GM23338 (cell line): ENCODE measurements around the gene PRR35. TPM values are rescaled to one million over a fixed set of nuclear protein-coding genes. Genes with fewer than 3 reads are reported as not detected.

Source experiments
- ATAC-seq: fragments of 200-7000 bp; cut with Tn5 transposase; 3 replicates; pipeline ENCODE4 v1.9.1; 2020
- DNase-seq: peaks from one replicate; pipeline ENCODE4 v3.0.0-alpha.2; 2015; ENCODE audit warnings: low spot score
- H2AFZ ChIP-seq: fragments of 200-600 bp; sonication (generic); 2 replicates; pipeline ENCODE4 v1.8.0; 2016; ENCODE audit warnings: antibody characterized with exemption, mild to moderate bottlenecking, moderate library complexity
- H3F3A ChIP-seq: fragments of 200-600 bp; sonication (generic); replicated peaks from 2 replicates; pipeline ENCODE4 v1.8.0; 2017; ENCODE audit warnings: antibody characterized with exemption, mixed run types, low read depth
- H3K27ac ChIP-seq: fragments of 200-600 bp; sonication (generic); 2 replicates; pipeline ENCODE4 v1.6.1; 2016; ENCODE audit warnings: low read depth
- H3K27me3 ChIP-seq: fragments of 200-600 bp; sonication (generic); 2 replicates; pipeline ENCODE4 v1.8.0; 2016; ENCODE audit warnings: mild to moderate bottlenecking, mixed run types, moderate library complexity; ENCODE audit not compliant: insufficient read depth
- H3K36me3 ChIP-seq: fragments of 200-600 bp; sonication (generic); 2 replicates; pipeline ENCODE4 v1.8.0; 2016; ENCODE audit warnings: mild to moderate bottlenecking; ENCODE audit not compliant: insufficient read depth
- H3K4me1 ChIP-seq: fragments of 200-600 bp; sonication (generic); 2 replicates; pipeline ENCODE4 v1.8.0; 2016; ENCODE audit warnings: mild to moderate bottlenecking, moderate library complexity; ENCODE audit not compliant: insufficient read depth
- H3K4me2 ChIP-seq: fragments of 200-600 bp; sonication (generic); 2 replicates; pipeline ENCODE4 v1.7.1; 2017; ENCODE audit warnings: mixed run types
- H3K4me3 ChIP-seq: fragments of 200-600 bp; sonication (generic); 2 replicates; pipeline ENCODE4 v1.6.1; 2016; ENCODE audit warnings: mixed run types
- H3K79me2 ChIP-seq: fragments of 200-600 bp; sonication (generic); replicated peaks from 2 replicates; pipeline ENCODE4 v1.8.0; 2017; ENCODE audit warnings: mild to moderate bottlenecking; ENCODE audit not compliant: insufficient read depth
- H3K9me2 ChIP-seq: fragments of 200-600 bp; sonication (generic); 2 replicates; pipeline ENCODE4 v1.8.0; 2017; ENCODE audit not compliant: insufficient read depth
- H4K20me1 ChIP-seq: fragments of 200-600 bp; sonication (generic); replicated peaks from 2 replicates; pipeline ENCODE4 v1.8.0; 2017; ENCODE audit warnings: mild to moderate bottlenecking; ENCODE audit not compliant: insufficient read depth
- H3K27ac Mint-ChIP-seq: 2 replicates; pipeline ENCODE4 v1.8.0; 2020; ENCODE audit warnings: inconsistent platforms, mild to moderate bottlenecking, moderate library complexity, mixed read lengths
- H3K27me3 Mint-ChIP-seq: 3 replicates; pipeline ENCODE4 v1.8.0; 2022; ENCODE audit warnings: low read depth, mild to moderate bottlenecking, moderate library complexity, mixed read lengths, inconsistent platforms; ENCODE audit not compliant: insufficient read depth, poor library complexity
- H3K36me3 Mint-ChIP-seq: 3 replicates; pipeline ENCODE4 v1.8.0; 2021; ENCODE audit warnings: low read depth, mild to moderate bottlenecking, inconsistent platforms, moderate library complexity, mixed read lengths
- H3K4me1 Mint-ChIP-seq: 3 replicates; pipeline ENCODE4 v1.8.0; 2020; ENCODE audit warnings: mild to moderate bottlenecking, inconsistent platforms, mixed read lengths
- H3K4me3 Mint-ChIP-seq: 3 replicates; pipeline ENCODE4 v1.8.0; 2021; ENCODE audit warnings: moderate library complexity, mild to moderate bottlenecking, inconsistent platforms, mixed read lengths
- H3K9me3 Mint-ChIP-seq: 3 replicates; pipeline ENCODE4 v1.8.0; 2020; ENCODE audit warnings: moderate library complexity, mild to moderate bottlenecking, inconsistent platforms, mixed read lengths
- CREB1 ChIP-seq: fragments of 250-450 bp; sonication (Bioruptor Pico); IDR thresholded peaks from 2 replicates; pipeline ENCODE4 v1.5.0; 2020; ENCODE audit warnings: low read depth, mild to moderate bottlenecking, moderate library complexity
- EZH2 ChIP-seq: fragments of 200-600 bp; sonication (generic); IDR thresholded peaks from one replicate; pipeline ENCODE4 v1.8.0; 2017; ENCODE audit warnings: antibody characterized with exemption, mild to moderate bottlenecking, low read depth; ENCODE audit not compliant: unreplicated experiment
- EZH2phosphoT487 ChIP-seq: fragments of 200-600 bp; sonication (generic); IDR thresholded peaks from one replicate; pipeline ENCODE4 v1.8.1; 2018; ENCODE audit warnings: antibody characterized with exemption; ENCODE audit not compliant: unreplicated experiment
- JUNB ChIP-seq: IDR thresholded peaks from one replicate; pipeline ENCODE4 v1.6.1; 2016; ENCODE audit warnings: antibody characterized with exemption; ENCODE audit not compliant: unreplicated experiment
- NANOG ChIP-seq: IDR thresholded peaks from 2 replicates; pipeline ENCODE4 v1.6.1; 2016; ENCODE audit warnings: antibody characterized with exemption, borderline replicate concordance
- POLR2AphosphoS5 ChIP-seq: IDR thresholded peaks from 2 replicates; pipeline ENCODE4 v1.6.1; 2016; ENCODE audit warnings: antibody characterized with exemption, low read depth
- STAT1 ChIP-seq: IDR thresholded peaks from one replicate; pipeline ENCODE4 v1.6.1; 2016; ENCODE audit warnings: antibody characterized with exemption; ENCODE audit not compliant: unreplicated experiment
- ZNF114 ChIP-seq: fragments of 250-450 bp; sonication (Bioruptor Pico); IDR thresholded peaks from 2 replicates; pipeline ENCODE4 v1.5.0; 2020; ENCODE audit warnings: mild to moderate bottlenecking, moderate library complexity
- ZNF331 ChIP-seq: fragments of 250-450 bp; sonication (Bioruptor Pico); IDR thresholded peaks from 2 replicates; pipeline ENCODE4 v1.5.0; 2020; ENCODE audit warnings: low read depth, mild to moderate bottlenecking, moderate library complexity
- polyA plus RNA-seq: library from polyadenylated mRNA; unstranded; fragments of >200 nt; fragmentation: Nextera tagmentation; extraction: Ambion mirVana; gene quantifications from 2 replicates; pipeline ENCODE4 v1.2.1, GENCODE V29; 2016
- total RNA-seq: library from RNA; depleted of rRNA; stranded (reverse); fragments of >200 nt; shearing (Covaris generic); gene quantifications from 2 replicates; pipeline ENCODE4 v1.2.3, GENCODE V29; 2014
- TF ChIP-seq, protein P1 (sequence below), 2 experiments: fragments of 200-600 bp in 1 of 2; sonication (generic) in 1 of 2; conservative IDR thresholded peaks; 2 replicates each; pipeline versions ENCODE4 v1.5.1 to v1.6.1; 2016 to 2017; ENCODE audit warnings: antibody characterized with exemption in 2 of 2, low read depth in 2 of 2, mild to moderate bottlenecking in 2 of 2, moderate library complexity in 1 of 2
- TF ChIP-seq, protein P2 (sequence below): IDR thresholded peaks from 2 replicates; pipeline ENCODE4 v1.6.1; 2016; ENCODE audit warnings: antibody characterized with exemption
- TF ChIP-seq, protein P3 (sequence below): fragments of 250-450 bp; sonication (Bioruptor Pico); IDR thresholded peaks from 2 replicates; pipeline ENCODE4 v1.5.0; 2020; ENCODE audit warnings: mild to moderate bottlenecking, moderate library complexity
- TF ChIP-seq, protein P4 (sequence below): IDR thresholded peaks from one replicate; pipeline ENCODE4 v1.6.1; 2018; ENCODE audit warnings: antibody characterized with exemption; ENCODE audit not compliant: unreplicated experiment

PRR35 gene
- total and polyA plus RNA-seq, 2 experiments from 2014 or later = 0.32 to 1.4 TPM

DNA sequence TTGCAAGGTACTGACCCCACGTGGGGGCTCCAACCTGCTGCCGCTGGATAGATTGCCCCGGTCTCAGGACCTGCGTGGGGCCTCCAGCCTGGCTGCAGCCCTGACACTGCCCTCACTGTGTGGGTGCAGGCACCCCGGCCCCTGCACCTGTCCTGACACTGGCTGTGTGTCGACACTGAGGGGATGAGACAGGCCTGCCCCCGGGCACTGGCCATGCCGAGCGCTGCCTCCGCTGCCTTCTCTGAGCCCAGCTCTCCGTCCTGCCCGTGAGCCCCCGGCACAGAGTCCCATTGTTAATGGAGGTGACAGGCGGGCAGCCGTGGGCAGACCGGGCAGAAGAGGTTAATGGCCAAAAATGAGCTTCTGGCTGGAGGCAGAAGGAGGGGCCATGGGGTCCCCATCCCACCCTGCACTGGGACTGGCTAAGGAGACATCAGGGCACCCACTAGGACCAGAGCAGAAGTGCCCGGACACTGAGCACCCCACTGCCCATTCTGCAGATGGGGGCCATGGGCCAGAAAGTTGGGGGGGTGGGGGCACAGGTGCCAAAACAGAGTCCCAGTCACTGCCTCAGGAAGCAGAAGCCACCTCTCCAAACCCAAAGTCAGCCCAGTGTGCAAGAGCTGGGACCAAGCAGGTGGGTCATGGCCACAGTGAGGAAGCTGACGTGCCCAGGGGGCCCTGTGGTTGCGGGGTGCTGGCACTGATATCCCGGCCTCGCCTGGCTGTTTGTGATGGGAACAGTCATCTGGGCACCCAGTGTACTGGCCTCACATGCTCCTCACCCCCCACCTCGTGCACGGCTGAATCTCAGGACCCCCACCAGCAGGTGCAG is 2.5 kb upstream of the PRR35 start:
- Histone ChIP-seq H3K27ac (no peak overlapping the region), H3K79me2 (no peaks in the 10 kb centered on the region), H3F3A (0 out of 2 replicates have a peak, but pooled peaks cover 3% of the 10 kb centered on the region), H3K27me3 (peaks cover 34% of the 10 kb centered on the region), H3K36me3 (no peaks in the 10 kb centered on the region), H3K9me2 (no peaks in the 10 kb centered on the region), H4K20me1 (no peaks in the 10 kb centered on the region; the same call in 1 of the 2 replicates), H3K4me2 (no peak overlapping the region), H3K4me1 (no peaks in the 10 kb centered on the region; the same call in 1 of the 2 replicates), H2AFZ (no peak overlapping the region), H3K4me3 (no peak overlapping the region)
- Mint-ChIP-seq H3K27ac (no peak overlapping the region), H3K4me1 (no peaks in the 10 kb centered on the region), H3K27me3 (peaks cover 16% of the 10 kb centered on the region), H3K9me3 (no peaks in the 10 kb centered on the region), H3K4me3 (no peak overlapping the region), H3K36me3 (peaks cover 3% of the 10 kb centered on the region; the same call in 1 of the 3 replicates)
- no peak for DNase-seq
- TF ChIP-seq JUNB (no peak), ZNF331 (CRISPR knock-in tag) (no peak), ZNF114 (no peak), EZH2 (no peak), CREB1 (CRISPR knock-in tag) (no peak), STAT1 (no peak), POLR2AphosphoS5 (no peak), NANOG (no peak), EZH2phosphoT487 (no peak)
- TF ChIP-seq, protein P1, sequence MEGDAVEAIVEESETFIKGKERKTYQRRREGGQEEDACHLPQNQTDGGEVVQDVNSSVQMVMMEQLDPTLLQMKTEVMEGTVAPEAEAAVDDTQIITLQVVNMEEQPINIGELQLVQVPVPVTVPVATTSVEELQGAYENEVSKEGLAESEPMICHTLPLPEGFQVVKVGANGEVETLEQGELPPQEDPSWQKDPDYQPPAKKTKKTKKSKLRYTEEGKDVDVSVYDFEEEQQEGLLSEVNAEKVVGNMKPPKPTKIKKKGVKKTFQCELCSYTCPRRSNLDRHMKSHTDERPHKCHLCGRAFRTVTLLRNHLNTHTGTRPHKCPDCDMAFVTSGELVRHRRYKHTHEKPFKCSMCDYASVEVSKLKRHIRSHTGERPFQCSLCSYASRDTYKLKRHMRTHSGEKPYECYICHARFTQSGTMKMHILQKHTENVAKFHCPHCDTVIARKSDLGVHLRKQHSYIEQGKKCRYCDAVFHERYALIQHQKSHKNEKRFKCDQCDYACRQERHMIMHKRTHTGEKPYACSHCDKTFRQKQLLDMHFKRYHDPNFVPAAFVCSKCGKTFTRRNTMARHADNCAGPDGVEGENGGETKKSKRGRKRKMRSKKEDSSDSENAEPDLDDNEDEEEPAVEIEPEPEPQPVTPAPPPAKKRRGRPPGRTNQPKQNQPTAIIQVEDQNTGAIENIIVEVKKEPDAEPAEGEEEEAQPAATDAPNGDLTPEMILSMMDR (conservative IDR thresholded peaks at IDR 0.05; ENCODE audit: low read depth in 2 of 2) = no peak
- TF ChIP-seq, protein P2, sequence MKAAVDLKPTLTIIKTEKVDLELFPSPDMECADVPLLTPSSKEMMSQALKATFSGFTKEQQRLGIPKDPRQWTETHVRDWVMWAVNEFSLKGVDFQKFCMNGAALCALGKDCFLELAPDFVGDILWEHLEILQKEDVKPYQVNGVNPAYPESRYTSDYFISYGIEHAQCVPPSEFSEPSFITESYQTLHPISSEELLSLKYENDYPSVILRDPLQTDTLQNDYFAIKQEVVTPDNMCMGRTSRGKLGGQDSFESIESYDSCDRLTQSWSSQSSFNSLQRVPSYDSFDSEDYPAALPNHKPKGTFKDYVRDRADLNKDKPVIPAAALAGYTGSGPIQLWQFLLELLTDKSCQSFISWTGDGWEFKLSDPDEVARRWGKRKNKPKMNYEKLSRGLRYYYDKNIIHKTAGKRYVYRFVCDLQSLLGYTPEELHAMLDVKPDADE = no peak
- TF ChIP-seq, protein P3, sequence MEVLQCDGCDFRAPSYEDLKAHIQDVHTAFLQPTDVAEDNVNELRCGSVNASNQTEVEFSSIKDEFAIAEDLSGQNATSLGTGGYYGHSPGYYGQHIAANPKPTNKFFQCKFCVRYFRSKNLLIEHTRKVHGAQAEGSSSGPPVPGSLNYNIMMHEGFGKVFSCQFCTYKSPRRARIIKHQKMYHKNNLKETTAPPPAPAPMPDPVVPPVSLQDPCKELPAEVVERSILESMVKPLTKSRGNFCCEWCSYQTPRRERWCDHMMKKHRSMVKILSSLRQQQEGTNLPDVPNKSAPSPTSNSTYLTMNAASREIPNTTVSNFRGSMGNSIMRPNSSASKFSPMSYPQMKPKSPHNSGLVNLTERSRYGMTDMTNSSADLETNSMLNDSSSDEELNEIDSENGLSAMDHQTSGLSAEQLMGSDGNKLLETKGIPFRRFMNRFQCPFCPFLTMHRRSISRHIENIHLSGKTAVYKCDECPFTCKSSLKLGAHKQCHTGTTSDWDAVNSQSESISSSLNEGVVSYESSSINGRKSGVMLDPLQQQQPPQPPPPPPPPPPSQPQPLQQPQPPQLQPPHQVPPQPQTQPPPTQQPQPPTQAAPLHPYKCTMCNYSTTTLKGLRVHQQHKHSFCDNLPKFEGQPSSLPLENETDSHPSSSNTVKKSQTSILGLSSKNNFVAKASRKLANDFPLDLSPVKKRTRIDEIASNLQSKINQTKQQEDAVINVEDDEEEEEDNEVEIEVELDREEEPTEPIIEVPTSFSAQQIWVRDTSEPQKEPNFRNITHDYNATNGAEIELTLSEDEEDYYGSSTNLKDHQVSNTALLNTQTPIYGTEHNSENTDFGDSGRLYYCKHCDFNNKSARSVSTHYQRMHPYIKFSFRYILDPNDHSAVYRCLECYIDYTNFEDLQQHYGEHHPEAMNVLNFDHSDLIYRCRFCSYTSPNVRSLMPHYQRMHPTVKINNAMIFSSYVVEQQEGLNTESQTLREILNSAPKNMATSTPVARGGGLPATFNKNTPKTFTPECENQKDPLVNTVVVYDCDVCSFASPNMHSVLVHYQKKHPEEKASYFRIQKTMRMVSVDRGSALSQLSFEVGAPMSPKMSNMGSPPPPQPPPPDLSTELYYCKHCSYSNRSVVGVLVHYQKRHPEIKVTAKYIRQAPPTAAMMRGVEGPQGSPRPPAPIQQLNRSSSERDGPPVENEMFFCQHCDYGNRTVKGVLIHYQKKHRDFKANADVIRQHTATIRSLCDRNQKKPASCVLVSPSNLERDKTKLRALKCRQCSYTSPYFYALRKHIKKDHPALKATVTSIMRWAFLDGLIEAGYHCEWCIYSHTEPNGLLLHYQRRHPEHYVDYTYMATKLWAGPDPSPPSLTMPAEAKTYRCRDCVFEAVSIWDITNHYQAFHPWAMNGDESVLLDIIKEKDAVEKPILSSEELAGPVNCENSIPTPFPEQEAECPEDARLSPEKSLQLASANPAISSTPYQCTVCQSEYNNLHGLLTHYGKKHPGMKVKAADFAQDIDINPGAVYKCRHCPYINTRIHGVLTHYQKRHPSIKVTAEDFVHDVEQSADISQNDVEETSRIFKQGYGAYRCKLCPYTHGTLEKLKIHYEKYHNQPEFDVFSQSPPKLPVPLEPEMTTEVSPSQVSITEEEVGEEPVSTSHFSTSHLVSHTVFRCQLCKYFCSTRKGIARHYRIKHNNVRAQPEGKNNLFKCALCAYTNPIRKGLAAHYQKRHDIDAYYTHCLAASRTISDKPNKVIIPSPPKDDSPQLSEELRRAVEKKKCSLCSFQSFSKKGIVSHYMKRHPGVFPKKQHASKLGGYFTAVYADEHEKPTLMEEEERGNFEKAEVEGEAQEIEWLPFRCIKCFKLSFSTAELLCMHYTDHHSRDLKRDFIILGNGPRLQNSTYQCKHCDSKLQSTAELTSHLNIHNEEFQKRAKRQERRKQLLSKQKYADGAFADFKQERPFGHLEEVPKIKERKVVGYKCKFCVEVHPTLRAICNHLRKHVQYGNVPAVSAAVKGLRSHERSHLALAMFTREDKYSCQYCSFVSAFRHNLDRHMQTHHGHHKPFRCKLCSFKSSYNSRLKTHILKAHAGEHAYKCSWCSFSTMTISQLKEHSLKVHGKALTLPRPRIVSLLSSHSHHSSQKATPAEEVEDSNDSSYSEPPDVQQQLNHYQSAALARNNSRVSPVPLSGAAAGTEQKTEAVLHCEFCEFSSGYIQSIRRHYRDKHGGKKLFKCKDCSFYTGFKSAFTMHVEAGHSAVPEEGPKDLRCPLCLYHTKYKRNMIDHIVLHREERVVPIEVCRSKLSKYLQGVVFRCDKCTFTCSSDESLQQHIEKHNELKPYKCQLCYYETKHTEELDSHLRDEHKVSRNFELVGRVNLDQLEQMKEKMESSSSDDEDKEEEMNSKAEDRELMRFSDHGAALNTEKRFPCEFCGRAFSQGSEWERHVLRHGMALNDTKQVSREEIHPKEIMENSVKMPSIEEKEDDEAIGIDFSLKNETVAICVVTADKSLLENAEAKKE (CRISPR knock-in tag) = no peak
- TF ChIP-seq, protein P4, sequence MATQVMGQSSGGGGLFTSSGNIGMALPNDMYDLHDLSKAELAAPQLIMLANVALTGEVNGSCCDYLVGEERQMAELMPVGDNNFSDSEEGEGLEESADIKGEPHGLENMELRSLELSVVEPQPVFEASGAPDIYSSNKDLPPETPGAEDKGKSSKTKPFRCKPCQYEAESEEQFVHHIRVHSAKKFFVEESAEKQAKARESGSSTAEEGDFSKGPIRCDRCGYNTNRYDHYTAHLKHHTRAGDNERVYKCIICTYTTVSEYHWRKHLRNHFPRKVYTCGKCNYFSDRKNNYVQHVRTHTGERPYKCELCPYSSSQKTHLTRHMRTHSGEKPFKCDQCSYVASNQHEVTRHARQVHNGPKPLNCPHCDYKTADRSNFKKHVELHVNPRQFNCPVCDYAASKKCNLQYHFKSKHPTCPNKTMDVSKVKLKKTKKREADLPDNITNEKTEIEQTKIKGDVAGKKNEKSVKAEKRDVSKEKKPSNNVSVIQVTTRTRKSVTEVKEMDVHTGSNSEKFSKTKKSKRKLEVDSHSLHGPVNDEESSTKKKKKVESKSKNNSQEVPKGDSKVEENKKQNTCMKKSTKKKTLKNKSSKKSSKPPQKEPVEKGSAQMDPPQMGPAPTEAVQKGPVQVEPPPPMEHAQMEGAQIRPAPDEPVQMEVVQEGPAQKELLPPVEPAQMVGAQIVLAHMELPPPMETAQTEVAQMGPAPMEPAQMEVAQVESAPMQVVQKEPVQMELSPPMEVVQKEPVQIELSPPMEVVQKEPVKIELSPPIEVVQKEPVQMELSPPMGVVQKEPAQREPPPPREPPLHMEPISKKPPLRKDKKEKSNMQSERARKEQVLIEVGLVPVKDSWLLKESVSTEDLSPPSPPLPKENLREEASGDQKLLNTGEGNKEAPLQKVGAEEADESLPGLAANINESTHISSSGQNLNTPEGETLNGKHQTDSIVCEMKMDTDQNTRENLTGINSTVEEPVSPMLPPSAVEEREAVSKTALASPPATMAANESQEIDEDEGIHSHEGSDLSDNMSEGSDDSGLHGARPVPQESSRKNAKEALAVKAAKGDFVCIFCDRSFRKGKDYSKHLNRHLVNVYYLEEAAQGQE = no peak
- ATAC-seq = no peak
